AG04450 (cell line): ENCODE results near the gene CLTB. TPM values are rescaled to one million over a fixed set of nuclear protein-coding genes. Genes with fewer than 3 reads are reported as not detected.
A peak's percentile ranks its signal among the peaks of the same experiment; 100 is the strongest.

Source experiments
- CTCF ChIA-PET: fragments of 300-600, 350-600 bp; formaldehyde crosslinking; extraction: SDS; loops from one replicate; lab custom pipeline; 2022; ENCODE audit warnings: antibody characterized with exemption, inconsistent platforms; lab: Charles Lee
- POLR2A ChIA-PET: fragments of 350-600 bp; formaldehyde crosslinking; extraction: SDS; loops from one replicate; lab custom pipeline; 2021; ENCODE audit warnings: antibody characterized with exemption, inconsistent platforms; lab: Yijun Ruan, JAX
- DNase-seq: peaks from one replicate; pipeline ENCODE4 v3.0.0-alpha.2; 2011; ENCODE audit warnings: low read depth, low spot score
- H3K27ac ChIP-seq: one replicate; pipeline ENCODE4 v1.5.1; 2012; ENCODE audit warnings: low read depth, low read length, control low read depth
- H3K27me3 ChIP-seq: one replicate; pipeline ENCODE4 v1.6.0; 2012; ENCODE audit warnings: low read length; ENCODE audit not compliant: control insufficient read depth, insufficient read depth
- H3K4me3 ChIP-seq: 2 replicates; pipeline ENCODE4 v1.5.1; 2011; ENCODE audit warnings: mild to moderate bottlenecking, low read depth, low read length, control low read depth
- H3K9me3 ChIP-seq: 2 replicates; pipeline ENCODE4 v1.5.1; 2012; ENCODE audit warnings: low read length; ENCODE audit not compliant: control insufficient read depth, insufficient read depth
- polyA plus RNA-seq: library from polyadenylated mRNA; depleted of rRNA; stranded (reverse); fragments of >200 nt; gene quantifications from 2 replicates; pipeline ENCODE4 v1.2.3, GENCODE V29; 2011; rRNA removed
- small RNA-seq: library from RNA; depleted of rRNA; stranded (forward); fragments of <200 nt; gene quantifications from one replicate; pipeline ENCODE3, GENCODE V24; 2012; ENCODE audit warnings: low read depth; ENCODE audit not compliant: insufficient read length
- TF ChIP-seq, protein P1 (sequence below): IDR thresholded peaks from 2 replicates; pipeline ENCODE4 v1.5.1; 2011; ENCODE audit warnings: low read depth, low read length, control low read depth, inconsistent platforms

CLTB gene
- polyA plus RNA-seq, 1 experiment: 66.2 TPM

- TF ChIP-seq, protein P1, sequence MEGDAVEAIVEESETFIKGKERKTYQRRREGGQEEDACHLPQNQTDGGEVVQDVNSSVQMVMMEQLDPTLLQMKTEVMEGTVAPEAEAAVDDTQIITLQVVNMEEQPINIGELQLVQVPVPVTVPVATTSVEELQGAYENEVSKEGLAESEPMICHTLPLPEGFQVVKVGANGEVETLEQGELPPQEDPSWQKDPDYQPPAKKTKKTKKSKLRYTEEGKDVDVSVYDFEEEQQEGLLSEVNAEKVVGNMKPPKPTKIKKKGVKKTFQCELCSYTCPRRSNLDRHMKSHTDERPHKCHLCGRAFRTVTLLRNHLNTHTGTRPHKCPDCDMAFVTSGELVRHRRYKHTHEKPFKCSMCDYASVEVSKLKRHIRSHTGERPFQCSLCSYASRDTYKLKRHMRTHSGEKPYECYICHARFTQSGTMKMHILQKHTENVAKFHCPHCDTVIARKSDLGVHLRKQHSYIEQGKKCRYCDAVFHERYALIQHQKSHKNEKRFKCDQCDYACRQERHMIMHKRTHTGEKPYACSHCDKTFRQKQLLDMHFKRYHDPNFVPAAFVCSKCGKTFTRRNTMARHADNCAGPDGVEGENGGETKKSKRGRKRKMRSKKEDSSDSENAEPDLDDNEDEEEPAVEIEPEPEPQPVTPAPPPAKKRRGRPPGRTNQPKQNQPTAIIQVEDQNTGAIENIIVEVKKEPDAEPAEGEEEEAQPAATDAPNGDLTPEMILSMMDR: no peak
- Histone ChIP-seq H3K4me3 (no peak overlapping the region), H3K27ac (peak overlapping the region; percentile 11), H3K9me3 (no peaks in the 10 kb centered on the region), H3K27me3 (no peaks in the 10 kb centered on the region)
- no peak for DNase-seq
- POLR2A ChIA-PET: interaction anchor here (0.6 kb wide), 1 partner anchor 556 kb away, joined by 4 read pairs; no protein-coding TSS in a partner anchor
- CTCF ChIA-PET: interaction anchor here (0.6 kb wide), 1 partner anchor 429 kb away, joined by 3 read pairs; no protein-coding TSS in a partner anchor
Measured at GRCh38 chr5:176352116-176352878, 64.0 kb downstream of the CLTB start.

- ChIA-PET POLR2A (no interaction called here), CTCF (no interaction called here)
- no peaks in the 10 kb centered on the region for H3K9me3 ChIP-seq
- H3K4me3 ChIP-seq: no peak overlapping the region
- no peak for DNase-seq
- H3K27ac ChIP-seq: no peak overlapping the region
- TF ChIP-seq, protein P1: no peak
- no peaks in the 10 kb centered on the region for H3K27me3 ChIP-seq
Measured at GRCh38 chr5:176350416-176350815, 65.9 kb downstream of the CLTB start.

GRCh38 chr5:176342766-176343458 is 73.4 kb downstream of the CLTB start:
- no peaks in the 10 kb centered on the region for H3K9me3 ChIP-seq
- ChIA-PET POLR2A (no interaction called here), CTCF (no interaction called here)
- H3K4me3 ChIP-seq: no peak overlapping the region
- TF ChIP-seq, protein P1: no peak
- no peaks in the 10 kb centered on the region for H3K27me3 ChIP-seq
- no peak for DNase-seq
- H3K27ac ChIP-seq: no peak overlapping the region

Small RNA genes within 50 kb of the gene (small RNA-seq; reads per million reads assigned to genes)
- not detected for gene AC010297.1
- gene MIR1271: 52.7 reads per million, percentile 86 among the genes with 10 or more reads in this experiment

Other genes starting within 250 kb of the CLTB start
- 7.7 and 9.5 TPM in 2 replicates for gene SIMC1, start 178.1 kb downstream of the CLTB start, polyA plus RNA-seq
- 98.3 and 113 TPM in 2 replicates for gene KIAA1191, start 54.8 kb downstream of the CLTB start, polyA plus RNA-seq
- gene ARL10, start 51.1 kb downstream of the CLTB start, polyA plus RNA-seq: 5.4 and 6.6 TPM in 2 replicates
- 29.3 and 29.4 TPM in 2 replicates for gene NOP16, start 27.9 kb downstream of the CLTB start, polyA plus RNA-seq
- 71.4 and 89.8 TPM in 2 replicates for gene HIGD2A, start 27.8 kb downstream of the CLTB start, polyA plus RNA-seq
- gene FAF2, start 31.8 kb upstream of the CLTB start, polyA plus RNA-seq: 57.1 and 68.7 TPM in 2 replicates
- gene RNF44, start 120.9 kb upstream of the CLTB start, polyA plus RNA-seq: 4.0 and 4.5 TPM in 2 replicates
- gene CDHR2, start 132.8 kb upstream of the CLTB start, polyA plus RNA-seq: not detected in 2 replicates
- gene GPRIN1, start 193.6 kb upstream of the CLTB start, polyA plus RNA-seq: 4.0 and 5.1 TPM in 2 replicates
- 0.17 and 0.20 TPM in 2 replicates for gene SNCB, start 214.0 kb upstream of the CLTB start, polyA plus RNA-seq
- not detected in 2 replicates for gene EIF4E1B, start 214.1 kb upstream of the CLTB start, polyA plus RNA-seq
- gene TSPAN17, start 230.9 kb upstream of the CLTB start, polyA plus RNA-seq: 40.9 and 44.3 TPM in 2 replicates